NOMO-1 treated with dmso at 0.1 percent for 144 hours (cell line): ENCODE measurements around the gene SCYGR8.
"Not testable (repeated sequence)": the region's sequence is repeated elsewhere in the genome, so short reads cannot be mapped to it uniquely, and the experiment has no call there.

Source experiments
- DNase-seq: peaks from one replicate; lab custom pipeline; 2025; ENCODE audit not compliant: unreplicated experiment; lab: John Stamatoyannopoulos, UW

SCYGR8 gene

GRCh38 chr2:227745594-227745993, at the start of gene SCYGR8:
SCYGR8 (plus strand) TSS chr2:227745894; CDS start chr2:227745894, 0 bp downstream.
- DNase-seq, result no peak

GRCh38 chr2:227696990-227697679, 48.6 kb upstream of the SCYGR8 start:
- DNase-seq, result no peak

- no peak for DNase-seq
These were observed 44.1 kb upstream of the SCYGR8 start for GRCh38 chr2:227701556-227701955.

GRCh38 chr2:227703280-227703732, 42.4 kb upstream of the SCYGR8 start:
- DNase-seq, result no peak

- no peak for DNase-seq
These were observed 41.7 kb upstream of the SCYGR8 start for GRCh38 chr2:227703961-227704360.

- no peak for DNase-seq
These were observed 38.8 kb upstream of the SCYGR8 start for GRCh38 chr2:227706859-227707258.

- no peak for DNase-seq
These were observed 38.3 kb upstream of the SCYGR8 start for GRCh38 chr2:227707390-227707789.

- DNase-seq, result no peak
These were observed 34.7 kb upstream of the SCYGR8 start for GRCh38 chr2:227710986-227711385.

- no peak for DNase-seq
These were observed 32.4 kb upstream of the SCYGR8 start for GRCh38 chr2:227713291-227713690.

- no peak for DNase-seq
These were observed 29.2 kb upstream of the SCYGR8 start for GRCh38 chr2:227716501-227716900.

GRCh38 chr2:227717687-227718567, 27.8 kb upstream of the SCYGR8 start, which contains the start of gene SLC19A3:
SLC19A3 (minus strand) TSS chr2:227718028; CDS start chr2:227702318, 15,710 bp downstream.
- no peak for DNase-seq

- DNase-seq, result no peak
These were observed 26.1 kb upstream of the SCYGR8 start for GRCh38 chr2:227719641-227720040.

- no peak for DNase-seq
These were observed 25.0 kb upstream of the SCYGR8 start for GRCh38 chr2:227720680-227721079.

- not testable (repeated sequence) for DNase-seq
These were observed 22.9 kb upstream of the SCYGR8 start for GRCh38 chr2:227722821-227723220.

- DNase-seq, result peak; percentile 7
These were observed 21.2 kb upstream of the SCYGR8 start, which contains the start of gene SCYGR6 for GRCh38 chr2:227724394-227725039. SCYGR6 (minus strand) TSS chr2:227724757; CDS start chr2:227724757, 0 bp downstream.

GRCh38 chr2:227728035-227728434, 17.7 kb upstream of the SCYGR8 start, which contains the start of gene SCYGR7:
SCYGR7 (plus strand) TSS chr2:227728335; CDS start chr2:227728335, 0 bp downstream.
- no peak for DNase-seq

GRCh38 chr2:227739351-227739750, 6.3 kb upstream of the SCYGR8 start:
- DNase-seq, result no peak

- not testable (repeated sequence) for DNase-seq
These were observed 5.0 kb upstream of the SCYGR8 start for GRCh38 chr2:227740705-227741104.

GRCh38 chr2:227748079-227748478, 2.4 kb downstream of the SCYGR8 start:
- no peak for DNase-seq

- DNase-seq, result not testable (repeated sequence)
These were observed 10.6 kb downstream of the SCYGR8 start for GRCh38 chr2:227756261-227756660.
